ENCODE data around the gene SLC1A2.

The SLC1A2 gene

DNA sequence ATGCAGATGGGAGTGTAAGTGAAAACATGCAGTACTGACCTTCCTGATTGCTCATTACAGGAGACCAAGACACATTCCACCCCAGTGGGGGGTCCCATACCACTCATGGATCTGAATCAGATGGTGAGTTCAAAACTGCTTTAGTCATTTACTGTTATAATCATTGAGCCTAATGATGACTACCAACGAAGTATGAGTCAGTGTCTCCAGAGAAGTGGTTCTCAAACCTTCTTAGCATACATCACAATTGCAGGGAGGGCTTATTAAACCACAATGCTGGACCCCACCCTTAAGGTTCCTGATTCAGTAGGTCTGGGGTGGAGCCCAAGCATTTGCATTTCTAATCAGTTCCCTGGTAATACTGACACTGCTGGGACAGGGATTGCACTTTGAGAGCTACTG, 204.6 kb downstream of the SLC1A2 start:
- peak; percentile 57 for DNase-seq

DNA sequence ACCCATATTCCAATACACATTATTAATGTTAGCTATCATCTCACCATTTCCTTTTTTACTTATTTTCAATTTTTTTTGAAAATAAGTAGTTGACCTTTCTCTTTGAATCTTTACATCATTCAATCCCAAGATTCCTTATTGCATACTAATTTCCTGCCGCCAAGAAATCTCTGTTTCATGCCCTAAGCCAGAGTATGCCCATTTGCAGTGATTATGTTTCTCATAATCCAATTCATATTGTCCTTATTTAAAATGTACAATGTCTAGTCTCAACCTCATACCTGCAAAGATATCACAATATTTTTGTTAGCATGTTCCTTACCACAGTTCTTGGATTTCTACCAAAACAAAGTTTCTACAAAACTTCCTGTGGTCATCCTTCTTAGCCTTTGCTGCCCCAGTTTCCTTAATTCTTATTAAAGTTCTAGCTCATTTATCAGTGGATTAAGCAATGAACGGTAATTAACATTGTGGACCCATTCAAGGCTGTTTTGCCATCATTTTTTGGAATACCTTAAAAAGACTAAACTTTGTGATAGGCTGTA, 205.1 kb downstream of the SLC1A2 start:
- DNase-seq: no peak

DNA sequence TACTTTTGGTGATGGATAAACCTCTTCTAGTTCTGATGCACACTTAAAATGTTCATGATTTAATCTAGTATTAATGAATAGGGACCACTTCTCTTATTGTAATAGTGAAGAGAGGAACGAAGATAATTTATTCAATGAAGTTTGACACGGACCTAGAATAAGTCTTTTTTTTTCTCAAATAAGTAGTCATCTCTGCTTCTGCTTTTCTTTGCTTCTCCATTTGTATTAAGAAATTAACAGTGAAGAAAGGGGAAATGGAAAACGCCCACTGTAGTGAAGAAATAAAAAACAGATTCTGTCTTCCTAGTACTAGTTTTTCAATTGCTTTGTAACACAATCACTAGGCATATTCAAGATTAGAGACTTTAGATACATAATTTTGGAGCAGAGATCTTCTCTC, 207.4 kb downstream of the SLC1A2 start:
- no peak for DNase-seq

DNA sequence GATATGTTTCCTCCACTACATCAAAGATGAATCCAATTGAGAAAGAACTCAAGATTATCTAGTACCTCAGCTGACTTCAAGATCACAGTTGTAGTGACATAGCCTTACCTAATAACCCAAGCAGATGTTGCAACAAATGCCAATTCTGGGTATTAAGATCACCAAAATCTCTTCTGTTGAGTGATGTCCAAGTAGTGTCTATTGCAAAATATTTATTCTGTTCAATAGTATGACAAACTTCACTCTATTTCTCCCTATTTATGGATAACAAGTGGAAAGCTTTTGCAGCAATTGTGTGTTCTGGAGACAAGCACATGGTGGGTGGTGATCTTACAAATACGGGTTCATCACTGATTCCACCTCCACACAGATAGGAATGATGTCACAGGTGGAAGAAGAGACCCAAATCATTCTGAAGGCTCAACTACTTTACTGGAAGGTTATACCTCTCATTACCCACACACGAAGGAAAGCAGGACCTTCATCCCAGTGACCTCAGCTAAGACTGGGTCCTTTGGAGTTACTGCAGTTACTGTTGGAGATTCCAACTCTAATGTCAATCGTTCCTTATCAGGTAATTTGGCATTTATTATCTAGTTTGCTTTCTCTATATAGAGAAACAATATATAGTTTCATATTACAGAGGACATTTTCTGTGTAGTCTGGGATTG, 208.3 kb downstream of the SLC1A2 start:
- no peak for DNase-seq

DNA sequence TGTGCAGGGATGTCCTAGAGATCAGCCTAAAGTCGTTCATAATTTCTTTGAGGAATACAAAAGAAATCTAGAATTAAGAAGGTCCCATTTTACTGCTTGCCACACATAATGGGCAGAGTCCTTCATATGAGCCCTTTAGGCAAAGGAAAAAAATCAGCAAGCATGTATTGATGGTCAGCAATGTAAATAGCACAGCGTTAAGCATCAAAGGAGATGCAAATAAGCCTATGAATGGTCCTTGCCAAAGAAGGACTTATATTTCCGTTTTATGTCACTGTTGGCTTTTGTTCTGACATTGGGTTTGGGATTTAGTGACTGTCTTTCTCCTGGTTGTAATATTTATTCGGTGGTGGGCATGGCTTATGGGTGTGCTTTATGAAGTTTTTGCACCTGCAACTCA, 210.6 kb downstream of the SLC1A2 start:
- no peak for DNase-seq

DNA sequence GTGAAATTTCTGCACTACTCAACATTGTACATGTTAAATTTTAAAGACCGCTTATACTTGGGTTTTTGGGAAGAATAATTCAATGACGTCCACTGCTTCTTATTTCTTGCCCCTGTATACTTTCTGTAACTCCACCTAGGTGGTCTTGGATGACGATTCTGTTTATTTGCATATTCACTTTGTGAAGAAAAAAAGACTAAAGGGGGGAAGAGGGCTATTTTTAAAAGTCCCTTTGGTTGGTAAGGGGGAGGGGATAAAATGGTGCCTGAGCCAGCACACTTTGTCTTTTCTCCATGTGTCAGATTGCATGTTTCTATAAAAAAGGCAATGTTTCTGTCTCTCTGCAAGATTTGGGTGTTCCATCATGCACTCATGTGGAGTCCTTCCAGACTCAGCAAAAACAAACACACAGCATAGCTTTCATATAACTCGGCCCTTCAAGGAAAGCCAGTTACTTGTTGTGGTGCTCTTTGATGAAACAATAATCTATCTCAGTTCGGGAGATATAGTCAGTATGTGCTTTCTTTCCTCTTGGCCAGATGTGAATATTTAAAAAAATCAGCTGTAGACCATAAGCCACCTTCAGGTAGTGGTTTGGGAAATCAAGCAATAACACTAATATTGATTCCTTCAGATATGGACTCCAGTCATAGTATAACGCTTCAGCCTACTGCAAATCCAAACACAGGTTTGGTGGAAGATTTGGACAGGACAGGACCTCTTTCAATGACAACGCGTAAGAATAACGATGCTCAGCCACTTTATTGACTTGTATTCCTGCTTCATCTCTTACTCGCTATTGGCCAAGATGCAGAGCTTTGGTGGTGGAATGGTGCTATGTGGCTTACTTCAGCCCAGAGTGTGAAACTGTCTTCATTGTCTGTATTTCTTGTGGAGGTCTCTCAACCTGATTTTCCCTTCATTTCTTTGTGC, 211.6 kb downstream of the SLC1A2 start:
- DNase-seq: no peak

DNA sequence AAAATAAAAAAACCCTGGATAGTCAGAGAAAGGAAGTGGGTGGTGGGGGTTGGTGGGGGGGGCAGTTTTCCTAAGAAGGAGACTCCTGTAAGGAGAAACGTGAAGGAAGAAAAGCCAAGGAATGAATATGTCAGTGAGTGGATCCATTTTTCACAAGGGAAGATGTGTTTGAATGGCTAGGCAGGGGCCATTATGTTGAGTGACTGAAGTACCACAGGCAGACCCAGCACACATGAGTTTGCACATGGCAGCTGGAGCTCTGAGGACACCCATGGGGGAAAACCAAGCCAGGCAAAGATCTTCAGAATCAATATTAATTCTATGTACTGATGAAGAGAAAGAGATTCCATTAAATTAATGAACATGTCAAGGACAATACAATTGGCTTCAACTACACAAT, 212.7 kb downstream of the SLC1A2 start:
- no peak for DNase-seq

DNA sequence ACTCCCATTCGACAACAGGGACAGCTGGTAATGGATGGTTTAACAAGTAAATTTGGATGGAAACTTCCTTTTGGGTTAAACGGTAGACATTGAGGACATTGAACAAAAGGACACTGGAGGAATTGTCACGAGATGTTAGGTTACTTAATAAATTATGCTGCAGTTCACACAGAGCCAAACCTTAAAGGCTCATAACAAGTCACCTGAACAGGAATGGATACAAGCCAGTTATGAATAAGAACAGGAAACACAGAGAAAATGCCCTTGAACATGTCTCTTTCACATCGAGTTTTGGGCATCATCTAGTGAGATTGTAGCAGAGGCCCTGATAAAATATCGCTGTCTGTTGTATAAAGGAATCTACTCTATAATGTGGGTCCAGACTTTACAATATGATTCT, 214.7 kb downstream of the SLC1A2 start:
- no peak for DNase-seq
